ENCODE data around the gene PRPF18.

PRPF18 gene

GRCh38 chr10:13604357-13605040, 17.7 kb downstream of the PRPF18 start:
- H3K36me3 ChIP-seq (ENCODE audit: control insufficient read depth, insufficient read depth, low read length), result peaks cover 27% of the 10 kb centered on the region
- no peak overlapping the region for H3K4me3 ChIP-seq (ENCODE audit: low read depth, low read length)

DNA sequence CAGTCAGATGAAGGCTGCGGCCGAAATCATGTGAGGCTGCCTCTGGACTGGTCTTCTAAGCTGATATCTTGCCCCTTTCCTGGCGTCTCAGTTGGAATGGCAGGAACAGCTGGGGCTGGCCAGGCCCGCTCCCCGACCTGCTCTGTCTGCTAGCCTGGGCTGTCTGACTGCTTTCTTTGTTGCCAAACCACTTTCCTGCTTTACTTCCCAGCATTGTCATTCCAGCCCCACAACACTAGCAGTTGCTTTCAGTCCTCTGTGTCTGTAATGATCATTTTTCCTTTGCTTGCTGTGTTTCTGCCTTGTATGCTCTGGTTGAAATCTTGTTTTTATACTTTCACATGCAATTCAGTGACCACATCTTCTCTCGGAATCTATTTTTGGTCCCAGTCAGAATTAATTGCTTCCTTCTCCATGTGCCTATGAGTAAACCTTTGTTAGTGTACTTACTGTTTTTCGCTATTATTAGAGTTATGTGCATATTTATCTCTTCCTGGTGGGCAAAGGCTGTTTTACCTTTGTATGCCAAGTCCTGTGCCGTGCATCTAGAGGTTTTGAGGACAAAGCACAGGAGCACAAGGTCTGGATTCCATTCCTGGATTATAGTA, 21.6 kb downstream of the PRPF18 start:
- H3K27me3 ChIP-seq (ENCODE audit: control insufficient read depth, insufficient read depth, low read length), result no peaks in the 10 kb centered on the region
- H3K4me1 ChIP-seq (ENCODE audit: control insufficient read depth, insufficient read depth, low read length), result peaks cover 4% of the 10 kb centered on the region; the same call in 1 of the 2 replicates
- H3K9ac ChIP-seq (ENCODE audit: low read depth, low read length), result 0 out of 2 replicates have a peak overlapping the region, but pooled peaks have one; percentile 6
- H3K27ac ChIP-seq (ENCODE audit: low read depth, low read length), result no peak overlapping the region
- H3K4me3 ChIP-seq (ENCODE audit: low read depth, low read length), result no peak overlapping the region
- H3K36me3 ChIP-seq (ENCODE audit: control insufficient read depth, insufficient read depth, low read length), result peaks cover 30% of the 10 kb centered on the region
- no peaks in the 10 kb centered on the region for H3K9me3 ChIP-seq (ENCODE audit: control insufficient read depth, insufficient read depth, low read length)

More at GRCh38 chr10:13604357-13605040, 17.7 kb downstream of the PRPF18 start:
- Histone ChIP-seq H3K9me3 (ENCODE audit: control insufficient read depth, insufficient read depth, low read length) (no peaks in the 10 kb centered on the region), H3K4me1 (ENCODE audit: control insufficient read depth, insufficient read depth, low read length) (peaks cover 4% of the 10 kb centered on the region; the same call in 1 of the 2 replicates), H3K9ac (ENCODE audit: low read depth, low read length) (no peak overlapping the region), H3K27ac (ENCODE audit: low read depth, low read length) (no peak overlapping the region), H3K27me3 (ENCODE audit: control insufficient read depth, insufficient read depth, low read length) (no peaks in the 10 kb centered on the region)

GRCh38 chr10:13612654-13613373, 26.0 kb downstream of the PRPF18 start:
- no peak overlapping the region for H3K27ac ChIP-seq (ENCODE audit: low read depth, low read length)
- no peak overlapping the region for H3K4me3 ChIP-seq (ENCODE audit: low read depth, low read length)
- no peaks in the 10 kb centered on the region for H3K27me3 ChIP-seq (ENCODE audit: control insufficient read depth, insufficient read depth, low read length)
- peaks cover 40% of the 10 kb centered on the region for H3K36me3 ChIP-seq (ENCODE audit: control insufficient read depth, insufficient read depth, low read length)
- no peaks in the 10 kb centered on the region for H3K9me3 ChIP-seq (ENCODE audit: control insufficient read depth, insufficient read depth, low read length)
- H3K9ac ChIP-seq (ENCODE audit: low read depth, low read length), result no peak overlapping the region
- H3K4me1 ChIP-seq (ENCODE audit: control insufficient read depth, insufficient read depth, low read length), result peaks cover 40% of the 10 kb centered on the region

- Histone ChIP-seq H3K9me3 (ENCODE audit: control insufficient read depth, insufficient read depth, low read length) (no peaks in the 10 kb centered on the region), H3K36me3 (ENCODE audit: control insufficient read depth, insufficient read depth, low read length) (peaks cover 40% of the 10 kb centered on the region), H3K4me3 (ENCODE audit: low read depth, low read length) (no peak overlapping the region), H3K27ac (ENCODE audit: low read depth, low read length) (no peak overlapping the region), H3K27me3 (ENCODE audit: control insufficient read depth, insufficient read depth, low read length) (no peaks in the 10 kb centered on the region), H3K4me1 (ENCODE audit: control insufficient read depth, insufficient read depth, low read length) (peaks cover 37% of the 10 kb centered on the region), H3K9ac (ENCODE audit: low read depth, low read length) (no peak overlapping the region)
These were observed 26.8 kb downstream of the PRPF18 start for GRCh38 chr10:13613519-13613918.

GRCh38 chr10:13614530-13615332, 28.0 kb downstream of the PRPF18 start:
- Histone ChIP-seq H3K9ac (ENCODE audit: low read depth, low read length) (peak overlapping the region; percentile 42; the same call in 1 of the 2 replicates), H3K4me3 (ENCODE audit: low read depth, low read length) (no peak overlapping the region; the same call in 1 of the 2 replicates), H3K27ac (ENCODE audit: low read depth, low read length) (peak overlapping the region; percentile 76), H3K9me3 (ENCODE audit: control insufficient read depth, insufficient read depth, low read length) (no peaks in the 10 kb centered on the region), H3K4me1 (ENCODE audit: control insufficient read depth, insufficient read depth, low read length) (peaks cover 36% of the 10 kb centered on the region), H3K36me3 (ENCODE audit: control insufficient read depth, insufficient read depth, low read length) (peaks cover 38% of the 10 kb centered on the region), H3K27me3 (ENCODE audit: control insufficient read depth, insufficient read depth, low read length) (no peaks in the 10 kb centered on the region)

DNA sequence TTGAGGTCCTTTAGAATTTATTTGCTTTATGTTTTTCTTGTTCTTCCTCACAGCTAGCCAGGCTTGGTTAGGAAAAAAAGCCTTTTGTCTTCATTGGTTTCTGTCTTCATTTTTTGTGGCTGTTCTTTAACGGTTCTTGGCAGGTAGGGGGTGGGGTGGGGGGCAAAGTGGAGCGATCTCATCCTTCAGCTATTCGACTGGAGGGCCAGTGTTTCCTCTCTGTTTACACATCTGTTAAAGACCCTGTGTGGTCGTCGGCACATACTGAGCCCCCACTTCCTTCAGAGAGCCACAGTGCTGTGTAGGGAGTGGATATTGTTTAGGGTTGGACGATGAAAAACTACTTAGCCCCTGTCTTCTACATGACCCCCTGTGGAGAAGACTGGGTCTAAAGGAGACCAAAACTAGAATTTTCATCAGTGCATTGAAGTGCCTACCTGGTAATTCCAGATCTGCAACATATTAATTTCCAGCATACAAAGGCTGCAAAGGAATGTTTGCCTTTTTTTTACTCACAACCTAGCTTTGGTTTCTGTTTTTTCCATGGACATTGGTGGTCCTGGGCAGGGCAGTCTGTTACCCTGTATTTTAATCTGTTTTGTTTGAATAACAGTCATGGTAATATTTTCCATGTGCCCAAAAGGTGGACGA, 29.0 kb downstream of the PRPF18 start:
- Histone ChIP-seq H3K36me3 (ENCODE audit: control insufficient read depth, insufficient read depth, low read length) (peaks cover 29% of the 10 kb centered on the region), H3K9ac (ENCODE audit: low read depth, low read length) (peak overlapping the region; percentile 42; the same call in 1 of the 2 replicates), H3K9me3 (ENCODE audit: control insufficient read depth, insufficient read depth, low read length) (no peaks in the 10 kb centered on the region), H3K4me3 (ENCODE audit: low read depth, low read length) (peak overlapping the region; percentile 37; the same call in 1 of the 2 replicates), H3K4me1 (ENCODE audit: control insufficient read depth, insufficient read depth, low read length) (peaks cover 36% of the 10 kb centered on the region), H3K27me3 (ENCODE audit: control insufficient read depth, insufficient read depth, low read length) (no peaks in the 10 kb centered on the region), H3K27ac (ENCODE audit: low read depth, low read length) (peak overlapping the region; percentile 76)

DNA sequence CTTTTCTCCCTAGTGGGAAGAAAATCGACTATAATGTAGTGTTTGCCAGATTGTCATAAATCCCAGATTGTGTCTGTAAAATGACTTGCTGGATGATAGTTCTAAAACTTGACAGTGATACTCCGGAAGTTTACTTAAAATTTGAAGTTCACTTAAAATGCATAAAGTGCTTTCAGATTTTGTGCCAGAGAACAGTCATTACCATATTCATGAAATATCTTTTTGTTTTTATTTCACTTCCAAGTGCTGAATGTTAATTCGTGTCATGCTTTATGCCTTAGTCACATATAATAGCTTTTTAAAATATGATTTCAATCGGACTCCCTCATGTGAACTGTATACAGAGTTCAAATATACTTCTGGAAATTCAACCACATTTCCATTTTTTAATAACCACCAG, 30.4 kb downstream of the PRPF18 start:
- H3K9ac ChIP-seq (ENCODE audit: low read depth, low read length), result no peak overlapping the region
- H3K4me3 ChIP-seq (ENCODE audit: low read depth, low read length), result no peak overlapping the region
- H3K27me3 ChIP-seq (ENCODE audit: control insufficient read depth, insufficient read depth, low read length), result no peaks in the 10 kb centered on the region
- H3K27ac ChIP-seq (ENCODE audit: low read depth, low read length), result no peak overlapping the region
- peaks cover 24% of the 10 kb centered on the region for H3K36me3 ChIP-seq (ENCODE audit: control insufficient read depth, insufficient read depth, low read length)
- peaks cover 36% of the 10 kb centered on the region for H3K4me1 ChIP-seq (ENCODE audit: control insufficient read depth, insufficient read depth, low read length)
- H3K9me3 ChIP-seq (ENCODE audit: control insufficient read depth, insufficient read depth, low read length), result no peaks in the 10 kb centered on the region

DNA sequence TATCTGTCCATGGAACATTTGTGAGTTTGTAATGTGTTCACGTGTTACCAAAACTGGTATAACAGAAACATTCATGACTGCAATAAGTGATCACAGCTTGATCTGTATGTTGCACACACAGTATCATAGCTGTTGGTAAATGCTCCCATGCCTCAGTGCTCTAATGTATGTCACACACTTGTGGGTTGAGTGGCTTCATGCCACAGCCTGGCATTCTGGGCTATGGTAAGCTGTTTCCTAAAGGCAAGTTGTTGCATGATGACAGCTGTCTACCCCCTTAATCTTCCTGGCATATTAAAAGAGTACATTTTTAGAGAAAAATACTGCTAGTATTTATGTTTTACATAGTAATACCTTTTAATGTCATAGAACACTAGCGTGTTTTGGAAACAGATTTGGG, 35.2 kb downstream of the PRPF18 start:
- H3K4me1 ChIP-seq (ENCODE audit: control insufficient read depth, insufficient read depth, low read length), result peaks cover 10% of the 10 kb centered on the region
- H3K4me3 ChIP-seq (ENCODE audit: low read depth, low read length), result no peak overlapping the region
- no peak overlapping the region for H3K27ac ChIP-seq (ENCODE audit: low read depth, low read length)
- no peaks in the 10 kb centered on the region for H3K9me3 ChIP-seq (ENCODE audit: control insufficient read depth, insufficient read depth, low read length)
- H3K9ac ChIP-seq (ENCODE audit: low read depth, low read length), result no peak overlapping the region
- peaks cover 14% of the 10 kb centered on the region; the same call in 1 of the 2 replicates for H3K36me3 ChIP-seq (ENCODE audit: control insufficient read depth, insufficient read depth, low read length)
- no peaks in the 10 kb centered on the region for H3K27me3 ChIP-seq (ENCODE audit: control insufficient read depth, insufficient read depth, low read length)

- Histone ChIP-seq H3K4me1 (ENCODE audit: control insufficient read depth, insufficient read depth, low read length) (peaks cover 30% of the 10 kb centered on the region), H3K36me3 (ENCODE audit: control insufficient read depth, insufficient read depth, low read length) (0 out of 2 replicates have a peak, but pooled peaks cover 3% of the 10 kb centered on the region), H3K9ac (ENCODE audit: low read depth, low read length) (no peak overlapping the region), H3K27ac (ENCODE audit: low read depth, low read length) (no peak overlapping the region), H3K4me3 (ENCODE audit: low read depth, low read length) (no peak overlapping the region), H3K27me3 (ENCODE audit: control insufficient read depth, insufficient read depth, low read length) (no peaks in the 10 kb centered on the region), H3K9me3 (ENCODE audit: control insufficient read depth, insufficient read depth, low read length) (no peaks in the 10 kb centered on the region)
These were observed 37.9 kb downstream of the PRPF18 start for GRCh38 chr10:13624630-13625029.

All from HUES48 (cell line).